Activated T-cell treated with anti-CD3 and anti-CD28 coated beads for 1 hour (primary cell): ENCODE results near the gene ATP8A2.
"Not testable (repeated sequence)": the region's sequence is repeated elsewhere in the genome, so short reads cannot be mapped to it uniquely, and the experiment has no call there.

Experiments used
- DNase-seq: peaks from one replicate; pipeline ENCODE4 v3.0.0-alpha.2; 2020; ENCODE audit warnings: low read depth

The ATP8A2 gene

DNA sequence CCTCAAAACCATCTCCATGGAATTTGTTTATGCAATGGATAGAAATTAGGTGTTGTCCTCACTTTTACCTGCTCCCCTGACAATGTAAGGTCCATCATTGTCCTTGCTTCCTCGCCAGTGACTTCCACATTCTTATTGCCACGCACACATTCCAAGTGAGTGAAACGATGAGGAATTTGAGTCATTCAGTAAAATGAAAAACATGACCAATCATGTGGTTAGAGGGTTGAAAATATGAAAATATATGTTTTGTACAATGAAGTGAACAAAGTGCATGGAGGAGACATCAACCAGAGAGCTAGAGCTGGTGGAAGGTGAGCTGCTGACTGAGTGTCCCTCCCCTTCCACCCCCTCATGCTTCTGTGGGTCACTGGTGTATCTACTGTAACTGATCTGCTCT is 91.7 kb downstream of the ATP8A2 start:
- no peak for DNase-seq

DNA sequence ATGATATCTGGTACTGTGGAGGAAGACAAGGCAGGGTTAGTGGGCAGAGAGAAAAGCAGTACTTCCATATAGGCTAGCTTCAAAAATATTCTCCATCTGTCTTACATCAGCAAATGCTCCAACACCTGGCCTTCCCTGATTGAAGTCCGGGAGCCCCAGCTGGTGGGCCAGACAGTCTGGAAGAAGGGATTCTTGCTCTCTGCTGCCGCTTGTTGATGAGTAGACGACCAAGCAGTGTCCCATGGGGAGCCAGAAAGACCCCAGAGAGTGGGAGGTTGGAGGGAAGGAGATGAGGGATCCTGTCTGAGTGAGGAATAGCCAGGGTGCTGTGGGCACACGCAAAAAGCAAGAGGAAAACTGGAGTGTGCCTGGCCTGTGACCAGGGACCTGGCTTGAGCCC is 95.1 kb downstream of the ATP8A2 start:
- no peak for DNase-seq

DNA sequence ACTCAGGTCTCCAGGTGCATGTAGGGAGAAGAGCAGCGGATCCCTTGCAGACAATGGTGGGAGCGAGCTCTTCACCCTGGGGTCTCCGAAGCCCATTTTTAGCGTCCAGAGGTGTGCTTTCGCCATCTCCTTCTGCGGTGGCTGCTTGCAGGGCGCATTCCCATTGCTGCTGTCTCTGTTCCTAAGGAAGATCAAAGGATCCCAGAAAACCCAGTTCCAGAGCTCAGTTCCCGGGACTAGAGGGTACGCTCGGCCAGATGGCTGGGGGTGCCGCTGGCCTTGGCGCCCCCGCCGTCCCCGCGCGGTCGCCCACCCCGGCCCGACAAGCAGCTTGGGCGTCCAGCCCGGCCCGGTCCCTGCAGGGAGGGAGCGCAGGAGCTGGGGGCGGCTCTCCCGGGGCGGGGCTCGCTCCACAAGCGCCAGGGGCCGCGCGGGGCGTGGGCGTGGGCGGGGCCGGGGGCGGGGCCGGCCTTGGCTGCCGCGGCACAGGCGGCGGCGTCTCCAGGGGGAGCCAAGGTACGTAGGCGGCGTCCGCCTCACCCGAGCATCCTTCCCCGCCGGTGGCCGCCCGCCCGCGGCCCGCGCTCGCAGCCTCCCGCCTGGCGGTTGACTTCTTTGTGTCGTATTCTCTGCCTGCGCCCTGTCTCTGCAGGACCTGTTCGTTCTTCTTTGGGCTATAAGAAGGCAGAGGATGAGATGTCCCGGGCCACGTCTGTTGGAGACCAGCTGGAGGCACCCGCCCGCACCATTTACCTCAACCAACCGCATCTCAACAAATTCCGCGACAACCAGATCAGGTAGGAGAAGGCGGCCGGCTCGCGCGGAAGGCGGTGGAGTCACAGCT is 96.8 kb downstream of the ATP8A2 start:
- DNase-seq, result no peak

DNA sequence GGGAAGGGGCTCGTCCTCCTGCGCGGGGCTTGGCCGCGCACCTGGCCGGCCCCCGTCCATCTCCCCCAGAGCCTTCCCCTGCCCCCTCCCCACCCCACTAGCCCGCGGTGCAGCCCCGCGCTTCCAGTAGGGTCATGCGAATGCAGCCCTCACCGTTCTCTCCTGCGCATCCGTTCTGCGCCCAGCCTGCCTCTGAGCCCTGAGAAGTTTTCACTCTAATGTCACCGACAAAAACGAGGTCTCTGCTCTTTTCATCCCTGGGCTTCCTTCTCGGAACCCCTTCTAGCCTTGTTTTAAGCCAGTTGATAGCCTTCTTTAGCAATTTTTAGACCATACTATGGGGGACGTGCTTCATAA is 97.4 kb downstream of the ATP8A2 start:
- DNase-seq, result no peak

DNA sequence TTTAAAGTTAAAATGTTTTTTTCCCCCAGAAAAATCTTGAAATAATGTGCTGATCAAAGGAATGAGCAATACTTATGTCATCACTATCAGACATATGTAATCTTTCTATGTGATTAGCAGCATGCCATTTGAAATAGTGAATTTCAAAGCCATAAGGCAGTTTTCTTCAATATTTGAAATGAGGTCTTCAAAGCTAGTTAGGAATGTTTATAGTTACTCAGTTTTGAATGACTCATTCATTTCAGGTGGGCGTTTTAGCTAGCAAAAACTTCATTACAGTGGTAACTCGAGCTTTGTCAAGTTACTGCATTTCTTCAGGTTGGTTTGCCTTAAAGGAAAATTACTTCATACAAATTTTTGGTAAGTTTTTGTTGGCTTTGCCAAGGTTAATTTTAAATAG is 102.1 kb downstream of the ATP8A2 start:
- DNase-seq, result no peak

DNA sequence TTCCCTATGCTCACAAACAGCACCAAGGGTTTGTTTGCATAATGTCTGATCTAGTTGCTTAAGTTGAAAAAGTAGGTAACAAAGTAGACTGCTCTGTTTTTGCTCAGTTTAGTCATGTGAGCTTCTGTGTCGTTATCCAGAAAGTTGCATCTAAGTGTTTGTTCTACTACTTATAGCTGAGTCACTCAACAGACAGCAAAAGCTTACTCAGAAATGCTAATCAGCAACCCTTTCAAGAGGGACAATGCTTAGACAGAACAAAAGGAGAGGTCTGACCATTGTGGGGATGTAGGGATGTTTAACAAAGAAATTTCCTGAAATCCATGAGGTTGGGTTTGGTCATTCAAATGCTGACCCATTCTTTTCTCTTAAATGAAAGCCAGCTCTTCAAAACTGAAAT is 106.4 kb downstream of the ATP8A2 start:
- no peak for DNase-seq

DNA sequence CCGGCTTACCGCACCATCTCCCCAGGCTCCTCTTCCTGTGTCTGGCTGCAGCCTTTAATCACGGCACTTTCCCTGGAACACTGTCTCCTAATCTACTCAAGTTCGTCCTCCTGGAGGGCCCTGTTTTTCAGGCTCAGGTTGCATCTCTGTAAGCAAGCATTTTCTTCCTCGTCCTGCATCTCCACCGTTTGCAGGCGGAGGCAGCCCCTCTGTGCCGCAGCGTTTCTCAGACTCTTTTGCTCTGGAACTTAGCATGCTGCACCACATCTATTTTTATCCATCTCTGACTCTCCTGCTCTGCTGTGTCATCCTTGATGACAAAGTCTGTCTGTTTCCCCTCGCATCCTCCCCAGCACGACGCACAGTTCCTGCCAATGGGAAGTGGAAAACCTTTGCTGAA is 117.5 kb downstream of the ATP8A2 start:
- no peak for DNase-seq

DNA sequence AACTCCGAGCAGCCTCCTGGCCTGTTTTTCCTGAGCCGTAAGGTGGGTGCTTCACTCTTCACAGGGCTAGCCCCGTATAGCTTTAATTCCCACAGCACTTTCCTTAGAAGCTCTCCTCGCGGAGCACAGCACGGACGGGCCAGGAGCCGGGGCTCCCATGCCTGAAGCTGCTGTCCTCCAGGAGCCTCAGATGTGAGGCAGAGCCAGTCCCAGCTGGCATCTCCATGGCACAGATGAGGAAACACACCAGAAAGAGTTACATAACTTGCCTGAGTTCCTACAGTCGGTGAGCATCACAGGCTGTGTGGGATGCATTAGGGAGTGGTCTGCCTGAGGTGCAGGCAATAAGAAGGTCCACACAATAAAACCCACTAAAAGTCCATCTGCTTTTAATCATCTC is 118.5 kb downstream of the ATP8A2 start:
- DNase-seq, result no peak

DNA sequence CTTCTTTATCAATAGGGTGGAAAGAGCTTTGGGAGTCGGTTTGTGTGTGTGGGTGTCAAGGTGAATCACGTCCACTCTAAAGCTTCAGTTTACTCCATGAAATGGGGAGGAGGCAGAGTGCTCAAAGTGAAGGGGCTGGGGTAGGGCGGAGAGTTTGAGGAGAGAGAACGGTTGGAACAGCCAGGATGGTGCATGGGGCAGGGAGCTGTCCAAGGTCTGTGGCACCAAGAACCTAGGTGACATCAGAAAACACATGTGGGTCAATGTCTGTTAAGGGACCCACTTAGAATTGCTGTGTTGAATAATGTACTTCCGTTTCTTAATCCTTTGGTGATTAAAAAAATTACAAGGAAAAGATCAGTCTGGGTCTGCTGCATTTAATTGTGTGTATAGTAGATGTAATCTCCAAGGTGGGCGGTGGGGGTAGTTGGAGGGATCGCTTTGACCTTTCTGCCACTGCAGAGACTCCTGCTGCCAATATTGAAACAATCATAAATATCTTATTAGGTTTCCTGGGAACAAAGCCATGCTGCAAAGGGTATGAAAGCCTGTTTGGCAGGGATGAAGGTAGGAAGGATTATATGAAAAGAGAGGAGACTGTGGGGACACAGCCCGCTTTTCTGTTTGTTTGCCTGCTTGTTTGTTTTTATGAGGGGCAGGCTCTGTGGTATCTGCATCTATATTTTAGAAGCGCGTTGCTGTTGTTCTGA is 122.3 kb downstream of the ATP8A2 start:
- DNase-seq, result no peak

DNA sequence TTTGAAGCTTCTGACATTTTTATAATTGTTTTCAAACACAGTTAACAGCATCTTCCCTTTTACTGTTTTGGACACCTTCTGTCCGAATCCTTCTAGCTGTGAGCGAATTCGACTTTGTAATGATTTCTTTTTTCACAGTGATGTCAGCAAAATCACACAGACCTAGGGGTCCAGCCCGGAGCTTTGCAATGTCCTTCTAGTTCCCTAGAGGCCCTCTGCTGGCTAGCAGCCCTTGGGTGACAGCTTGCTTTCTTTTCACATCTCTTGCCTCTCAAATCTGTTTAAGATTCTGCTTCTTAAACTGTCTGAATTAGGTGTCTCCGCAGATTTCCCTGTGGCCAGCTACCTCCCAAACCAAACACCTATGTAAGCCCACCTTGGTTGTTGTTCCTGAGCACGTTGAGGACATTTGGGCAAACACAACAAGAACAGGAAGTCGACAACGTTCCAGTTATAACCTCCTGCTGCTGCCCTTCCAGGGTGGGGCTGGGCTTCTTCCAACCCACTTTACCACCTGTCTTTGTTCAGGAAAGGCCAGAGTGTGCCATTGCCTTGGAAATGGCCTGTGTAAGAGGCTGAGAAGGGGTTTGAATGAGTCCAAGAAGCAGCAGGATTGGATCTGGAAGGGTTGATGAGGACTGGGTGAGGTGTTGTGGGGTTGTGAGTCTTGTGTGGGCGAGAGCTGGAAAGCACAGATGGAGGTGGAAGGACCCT is 123.1 kb downstream of the ATP8A2 start:
- DNase-seq, result no peak

DNA sequence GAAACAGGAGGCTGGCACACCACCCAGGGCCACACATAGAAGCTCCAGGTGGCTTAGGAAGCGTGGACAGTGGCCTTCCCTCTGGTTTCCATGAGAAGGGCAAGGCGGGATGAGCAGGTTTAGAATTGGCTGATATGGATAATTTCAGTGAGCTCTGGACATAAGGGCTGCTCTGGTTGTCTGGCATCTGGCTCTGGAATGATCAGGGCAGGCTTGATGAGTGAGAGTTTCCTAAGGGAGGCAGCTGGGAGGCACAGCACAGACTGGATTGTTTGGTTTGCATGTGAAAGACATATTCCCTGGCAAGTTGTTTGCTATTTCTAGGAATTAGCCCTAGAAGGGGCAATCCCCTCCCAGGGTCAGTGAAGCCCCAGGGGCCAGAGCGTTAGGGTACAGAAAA is 129.5 kb downstream of the ATP8A2 start:
- DNase-seq, result no peak

DNA sequence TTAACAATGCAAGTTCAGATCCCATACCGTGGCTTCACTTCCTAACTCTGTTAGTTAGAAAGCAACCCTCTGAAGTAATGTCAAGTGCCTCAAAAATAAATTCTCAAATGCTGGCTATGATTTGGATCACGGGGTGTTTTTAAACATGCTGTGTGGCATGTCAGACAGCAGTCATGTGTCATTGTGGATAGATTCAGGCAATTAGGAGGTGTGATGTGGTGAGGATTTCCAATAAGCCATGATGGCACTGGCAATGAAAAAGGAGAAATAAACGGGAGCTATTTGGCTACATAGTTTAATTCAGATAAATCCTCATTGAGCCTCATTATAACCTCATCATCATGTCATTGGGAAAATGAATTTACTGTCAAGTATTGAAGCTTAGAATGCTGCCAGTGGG is 130.3 kb downstream of the ATP8A2 start:
- DNase-seq, result no peak

DNA sequence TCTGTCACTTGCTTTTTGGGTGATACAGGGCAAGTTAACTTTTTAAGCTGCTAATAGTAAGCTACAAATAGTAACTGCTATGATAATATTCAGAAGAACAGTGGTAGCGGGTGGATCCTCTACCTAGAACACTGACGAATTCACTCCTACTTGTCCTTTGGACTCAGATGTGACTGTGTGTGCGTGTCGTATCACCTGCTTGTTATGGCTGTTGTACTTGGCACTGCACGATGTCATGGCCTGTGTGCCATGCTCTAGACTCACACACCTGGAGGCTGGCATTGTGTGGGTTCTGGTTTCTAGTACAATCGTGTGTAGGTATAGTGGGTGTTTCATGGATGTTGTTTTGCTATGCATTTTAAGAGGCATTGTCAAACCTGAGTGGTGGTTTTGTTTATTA is 130.8 kb downstream of the ATP8A2 start:
- no peak for DNase-seq

DNA sequence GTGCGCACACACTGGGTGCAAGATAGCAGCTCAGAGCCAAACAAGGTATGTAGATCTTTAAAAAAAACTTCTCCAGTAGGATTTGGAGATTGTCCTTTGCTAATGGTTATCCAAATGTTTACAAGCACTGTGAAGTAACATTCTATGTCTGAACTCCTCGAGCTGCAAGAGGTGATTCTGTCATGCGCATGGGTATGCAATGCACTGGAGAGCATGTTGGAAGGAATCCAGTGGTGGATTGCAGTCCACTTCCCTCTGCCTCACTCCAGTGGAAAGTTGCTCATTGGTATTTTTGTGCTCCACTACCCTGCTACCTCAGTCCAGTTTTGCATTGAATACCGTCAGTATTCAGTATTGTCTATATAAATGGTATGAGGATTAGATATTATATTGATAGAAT is 132.1 kb downstream of the ATP8A2 start:
- DNase-seq, result no peak

DNA sequence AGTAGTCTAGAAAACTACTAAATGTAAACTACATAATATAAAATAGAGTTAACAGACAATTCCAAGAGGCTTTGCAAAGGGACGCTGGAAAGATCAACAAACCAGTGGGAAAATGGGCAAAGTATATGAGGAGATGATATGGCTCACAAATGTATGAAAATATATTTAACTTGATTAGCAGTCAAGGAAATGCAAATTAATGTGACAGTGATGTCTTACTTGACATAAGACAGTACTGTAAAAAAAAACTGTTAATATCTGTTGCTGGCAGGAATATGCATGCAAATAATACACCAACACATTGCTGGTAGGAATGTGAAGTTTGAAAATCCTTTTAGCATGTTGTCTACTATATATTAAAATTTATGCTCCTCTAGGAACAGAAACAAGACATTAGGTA is 136.1 kb downstream of the ATP8A2 start:
- DNase-seq, result no peak

DNA sequence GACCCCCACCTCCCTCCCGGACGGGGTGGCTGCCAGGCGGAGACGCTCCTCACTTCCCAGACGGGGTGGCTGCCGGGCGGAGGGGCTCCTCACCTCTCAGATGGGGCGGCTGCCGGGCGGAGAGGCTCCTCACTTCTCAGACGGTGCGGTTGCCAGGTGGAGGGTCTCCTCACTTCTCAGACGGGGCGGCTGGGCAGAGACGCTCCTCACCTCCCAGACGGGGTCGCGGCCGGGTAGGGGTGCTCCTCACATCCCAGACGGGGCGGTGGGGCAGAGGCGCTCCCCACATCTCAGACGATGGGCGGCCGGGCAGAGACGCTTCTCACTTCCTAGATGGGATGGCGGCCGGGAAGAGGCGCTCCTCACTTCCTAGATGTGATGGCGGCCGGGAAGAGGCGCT is 141.3 kb downstream of the ATP8A2 start:
- DNase-seq, result not testable (repeated sequence)

DNA sequence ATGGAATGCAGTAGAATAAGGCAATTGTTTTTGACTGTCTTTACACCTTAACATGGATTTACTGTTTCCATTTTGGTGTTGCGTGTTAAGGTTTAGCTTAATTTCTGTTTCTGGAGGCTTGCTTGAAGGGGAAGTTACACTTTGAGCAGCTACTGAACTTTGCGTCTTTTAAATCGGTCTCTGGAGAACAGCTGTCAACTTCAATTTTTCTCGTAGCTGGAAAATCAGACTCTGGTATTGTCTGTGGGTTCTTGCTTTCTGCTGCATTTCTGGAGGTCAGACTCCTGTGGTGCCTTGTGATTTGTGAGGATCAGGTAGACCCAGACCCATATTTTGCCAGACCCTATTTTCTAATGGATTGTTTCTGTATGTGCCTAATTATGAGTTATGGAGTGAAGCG is 146.7 kb downstream of the ATP8A2 start:
- no peak for DNase-seq

DNA sequence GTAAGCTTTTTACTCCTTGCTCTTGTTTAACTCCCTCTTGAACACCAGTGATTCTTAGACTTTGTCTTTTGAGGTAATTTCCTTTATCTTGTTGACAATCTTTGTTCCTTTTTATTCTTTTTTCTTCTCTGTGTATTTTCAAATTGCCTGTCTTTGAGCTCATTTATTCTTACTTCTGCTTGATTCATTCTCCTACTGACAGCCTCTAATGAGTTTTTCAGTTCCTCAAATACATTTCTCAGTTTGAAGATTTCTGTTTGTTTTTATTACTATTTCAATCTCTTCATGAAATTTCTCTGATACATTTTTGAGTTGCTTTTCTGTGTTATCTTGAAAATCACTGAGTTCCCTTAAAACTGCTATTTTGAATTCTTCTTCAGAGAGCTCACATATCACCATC is 154.1 kb downstream of the ATP8A2 start:
- DNase-seq, result no peak

DNA sequence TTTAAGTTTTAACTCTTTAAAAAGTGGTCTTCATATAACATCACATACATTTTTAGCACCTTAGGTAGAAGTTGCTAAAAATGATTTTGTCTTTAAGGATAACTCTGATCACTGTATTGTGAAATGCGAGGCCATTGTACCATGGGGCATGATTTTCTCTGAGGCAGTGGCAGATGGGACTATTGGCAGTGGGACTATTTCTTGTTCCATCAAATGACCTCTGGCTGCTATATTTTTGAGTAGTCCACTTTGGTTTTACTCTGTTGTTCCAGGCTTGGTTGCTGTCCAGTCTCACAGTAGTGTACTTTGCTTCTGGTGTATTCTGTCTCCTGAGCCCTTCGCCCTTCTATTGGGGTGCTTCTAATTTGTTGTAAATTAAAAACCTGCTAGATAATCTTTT is 156.5 kb downstream of the ATP8A2 start:
- DNase-seq, result no peak

DNA sequence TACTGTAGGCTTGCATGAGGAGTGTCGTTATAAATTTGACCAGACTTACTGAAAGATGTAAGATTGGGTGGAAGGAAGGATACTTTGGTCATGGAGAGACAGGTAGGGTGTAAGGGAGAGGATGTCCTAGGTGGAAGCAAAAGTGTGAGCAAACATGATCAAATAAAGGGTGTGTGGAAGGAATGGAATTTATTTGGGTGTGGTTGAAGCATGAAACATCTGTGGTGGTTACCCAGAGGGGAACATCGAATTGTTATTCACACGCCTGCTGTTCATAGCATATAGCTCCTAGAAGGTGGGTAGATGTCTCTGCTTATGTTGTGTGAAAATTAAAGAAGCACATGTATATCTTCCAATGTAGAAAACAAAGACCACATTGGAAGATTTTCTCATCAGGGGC is 157.7 kb downstream of the ATP8A2 start:
- no peak for DNase-seq

DNA sequence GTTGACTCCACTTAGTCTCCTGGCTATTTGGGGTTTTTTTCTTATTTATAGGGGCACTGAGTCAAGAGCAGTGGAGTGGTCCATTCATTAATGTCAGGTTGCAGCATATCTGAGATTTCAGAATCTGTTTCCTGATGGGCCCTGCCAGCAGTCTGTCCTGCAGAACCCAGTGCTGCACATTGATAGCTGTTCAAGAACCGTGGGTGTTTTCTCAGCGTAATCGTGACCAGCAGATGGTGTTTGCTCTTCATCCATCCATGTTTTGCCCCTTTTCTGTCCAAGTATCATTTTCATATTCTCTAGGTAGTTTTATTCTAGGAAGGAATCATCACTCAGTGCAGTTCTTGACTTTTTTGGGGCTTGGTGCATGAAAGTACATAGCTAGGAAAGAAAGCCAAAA is 166.5 kb downstream of the ATP8A2 start:
- no peak for DNase-seq

DNA sequence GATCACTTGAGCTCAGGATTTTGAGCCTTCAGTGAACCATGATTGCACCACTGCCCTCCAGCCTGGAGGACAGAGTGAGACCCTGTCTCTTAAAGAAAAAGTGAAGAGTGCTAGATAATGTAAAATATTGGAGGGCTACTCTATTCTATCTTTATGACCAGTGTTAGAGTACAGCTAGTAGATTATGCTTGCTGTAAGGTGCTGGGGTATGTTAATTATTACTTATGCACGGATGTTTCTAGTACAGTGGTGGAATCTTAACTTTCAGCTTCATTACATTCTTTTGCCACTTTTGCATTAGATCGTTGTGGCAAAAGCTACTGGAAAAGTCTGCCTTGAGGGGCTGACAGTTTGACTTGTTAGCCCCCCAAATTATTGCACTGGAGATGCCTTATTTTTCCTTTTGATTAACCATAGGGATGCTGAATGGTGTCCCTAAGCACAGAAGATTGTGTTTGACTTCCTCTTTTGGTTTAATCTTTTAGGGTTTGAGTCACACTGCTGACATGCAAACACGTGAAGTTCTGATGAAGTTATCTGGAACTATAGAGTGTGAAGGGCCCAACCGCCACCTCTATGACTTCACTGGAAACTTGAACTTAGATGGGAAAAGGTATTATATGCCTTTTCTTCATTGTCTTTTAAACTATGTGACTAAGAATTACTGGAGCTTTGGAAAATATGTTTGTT is 169.8 kb downstream of the ATP8A2 start:
- no peak for DNase-seq

DNA sequence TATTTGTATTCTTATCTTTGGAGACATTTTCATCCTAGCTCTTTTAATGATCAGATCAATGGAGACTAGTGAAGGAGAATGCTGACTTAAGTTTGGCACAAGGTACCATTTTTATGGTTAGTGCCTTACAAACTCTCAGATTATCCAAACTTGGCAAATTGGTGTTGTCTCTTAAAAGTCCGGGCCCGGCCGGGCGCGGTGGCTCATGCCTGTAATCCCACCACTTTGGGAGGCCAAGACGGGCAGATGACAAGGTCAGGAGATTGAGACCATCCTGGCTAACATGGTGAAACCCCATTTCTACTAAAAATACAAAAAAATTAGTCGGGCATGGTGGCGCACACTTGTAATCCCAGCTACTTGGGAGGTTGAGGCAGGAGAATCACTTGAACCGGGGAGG is 177.2 kb downstream of the ATP8A2 start:
- not testable (repeated sequence) for DNase-seq
